Mesangial cell (primary cell): ENCODE results near the gene SPESP1. TPM values are rescaled to one million over a fixed set of nuclear protein-coding genes. Genes with fewer than 3 reads are reported as not detected.

ENCODE experiments used
- total RNA-seq: library from RNA; depleted of rRNA; stranded (reverse); fragments of >200 nt; gene quantifications from 2 replicates; pipeline ENCODE4 v1.2.3, GENCODE V29; 2015

Gene SPESP1
- total RNA-seq, result 1.3 and 3.4 TPM in 2 replicates

GRCh38 chr15:68930268-68931022 lies at the start of gene SPESP1:
Gene SPESP1, plus strand, starts transcription at chr15:68930525. Its CDS starts 129 bp downstream, at chr15:68930654.

Other genes starting within 250 kb of the SPESP1 start
- gene ANP32A, start 109.6 kb upstream of the SPESP1 start, total RNA-seq, result 44.7 and 75.4 TPM in 2 replicates
- gene NOX5, start 84.2 kb downstream of the SPESP1 start, total RNA-seq, result 0.16 and 1.1 TPM in 2 replicates
- 14.2 and 14.5 TPM in 2 replicates for gene GLCE, start 230.1 kb downstream of the SPESP1 start, total RNA-seq